T1000 (cell line): ENCODE data around the gene RPL12.
"Not testable (repeated sequence)": the region's sequence is repeated elsewhere in the genome, so short reads cannot be mapped to it uniquely, and the experiment has no call there.

Experiments
- DNase-seq: peaks from one replicate; lab custom pipeline; 2025; ENCODE audit warnings: mixed read lengths; lab: John Stamatoyannopoulos, UW

Gene RPL12

GRCh38 chr9:127467621-127468020, 16.4 kb upstream of the RPL12 start:
- DNase-seq, result no peak

- not testable (repeated sequence) for DNase-seq
Observed at GRCh38 chr9:127466407-127466917, 15.3 kb upstream of the RPL12 start.

GRCh38 chr9:127463911-127464310, 12.7 kb upstream of the RPL12 start:
- no peak for DNase-seq

- DNase-seq, result no peak
Observed at GRCh38 chr9:127463382-127463781, 12.2 kb upstream of the RPL12 start.

GRCh38 chr9:127458921-127459320, 7.7 kb upstream of the RPL12 start:
- no peak for DNase-seq

GRCh38 chr9:127457191-127457878, 6.1 kb upstream of the RPL12 start:
- no peak for DNase-seq

GRCh38 chr9:127455324-127455992, 4.3 kb upstream of the RPL12 start:
- no peak for DNase-seq

GRCh38 chr9:127452691-127453090, 1.5 kb upstream of the RPL12 start:
- no peak for DNase-seq

GRCh38 chr9:127451858-127452656, 851 bp upstream of the RPL12 start:
- peak; percentile 56 for DNase-seq

- DNase-seq, result no peak
Observed at GRCh38 chr9:127451608-127451857, 327 bp upstream of the RPL12 start.

- no peak for DNase-seq
Observed at GRCh38 chr9:127450243-127450760, 904 bp downstream of the RPL12 start.

- DNase-seq, result no peak
Observed at GRCh38 chr9:127449332-127449966, 1.8 kb downstream of the RPL12 start.

GRCh38 chr9:127448112-127448805, 2.9 kb downstream of the RPL12 start:
- no peak for DNase-seq

- DNase-seq, result no peak
Observed at GRCh38 chr9:127447416-127448111, 3.6 kb downstream of the RPL12 start.

GRCh38 chr9:127446713-127447415, 4.3 kb downstream of the RPL12 start:
- no peak for DNase-seq

- no peak for DNase-seq
Observed at GRCh38 chr9:127445851-127446712, 5.1 kb downstream of the RPL12 start.

- DNase-seq, result no peak
Observed at GRCh38 chr9:127444921-127445850, 6.0 kb downstream of the RPL12 start.

- DNase-seq, result no peak
Observed at GRCh38 chr9:127444283-127444920, 6.8 kb downstream of the RPL12 start.
